Mesendoderm (in vitro differentiated cells): ENCODE measurements around the gene COL25A1.

ENCODE experiments used
- DNase-seq: peaks from one replicate; pipeline ENCODE4 v3.0.0; 2013
- H2AK5ac ChIP-seq: 2 replicates; pipeline ENCODE4 v1.6.1; 2013; ENCODE audit warnings: low read length, inconsistent platforms
- H2BK120ac ChIP-seq: 2 replicates; pipeline ENCODE4 v1.6.1; 2013; ENCODE audit warnings: low read depth, mild to moderate bottlenecking, low read length, moderate library complexity, mixed read lengths
- H2BK15ac ChIP-seq: replicated peaks from 2 replicates; pipeline ENCODE4 v1.6.1; 2013; ENCODE audit warnings: low read depth, mild to moderate bottlenecking, moderate library complexity
- H2BK5ac ChIP-seq: 2 replicates; pipeline ENCODE4 v1.6.1; 2013; ENCODE audit warnings: low read length, inconsistent platforms
- H3K18ac ChIP-seq: 2 replicates; pipeline ENCODE4 v1.6.1; 2013; ENCODE audit warnings: mild to moderate bottlenecking, low read length, mixed read lengths
- H3K23ac ChIP-seq: one replicate; pipeline ENCODE4 v1.6.1; 2013; ENCODE audit warnings: low read length
- H3K27ac ChIP-seq: 2 replicates; pipeline ENCODE4 v1.5.1; 2013; ENCODE audit warnings: low read depth, mild to moderate bottlenecking, inconsistent platforms, low read length, moderate library complexity
- H3K27me3 ChIP-seq: 2 replicates; pipeline ENCODE4 v1.6.1; 2013; ENCODE audit warnings: low read length, control low read depth, mild to moderate bottlenecking, inconsistent platforms; ENCODE audit not compliant: insufficient read depth, poor library complexity
- H3K36me3 ChIP-seq: 2 replicates; pipeline ENCODE4 v1.6.1; 2013; ENCODE audit warnings: low read length, inconsistent platforms; ENCODE audit not compliant: control insufficient read depth, insufficient read depth
- H3K4ac ChIP-seq: one replicate; pipeline ENCODE4 v1.6.1; 2013; ENCODE audit warnings: low read depth, mild to moderate bottlenecking, low read length, moderate library complexity
- H3K4me1 ChIP-seq: 2 replicates; pipeline ENCODE4 v1.6.1; 2013; ENCODE audit warnings: low read depth, low read length, inconsistent platforms; ENCODE audit not compliant: control insufficient read depth
- H3K4me2 ChIP-seq: 2 replicates; pipeline ENCODE4 v1.6.1; 2013; ENCODE audit warnings: low read length
- H3K4me3 ChIP-seq: 2 replicates; pipeline ENCODE4 v1.5.1; 2013; ENCODE audit warnings: mild to moderate bottlenecking, low read length
- H3K56ac ChIP-seq: one replicate; pipeline ENCODE4 v1.6.1; 2013; ENCODE audit warnings: low read length
- H3K79me1 ChIP-seq: 2 replicates; pipeline ENCODE4 v1.6.1; 2013; ENCODE audit warnings: low read length, inconsistent platforms
- H3K79me2 ChIP-seq: 2 replicates; pipeline ENCODE4 v1.6.1; 2013; ENCODE audit warnings: mild to moderate bottlenecking, low read length; ENCODE audit not compliant: control insufficient read depth, insufficient read depth
- H3K9ac ChIP-seq: 2 replicates; pipeline ENCODE4 v1.6.1; 2013; ENCODE audit warnings: low read length, inconsistent platforms
- H4K5ac ChIP-seq: one replicate; pipeline ENCODE4 v1.6.1; 2013; ENCODE audit warnings: low read length
- H4K8ac ChIP-seq: one replicate; pipeline ENCODE4 v1.6.1; 2013; ENCODE audit warnings: low read depth, mild to moderate bottlenecking, control low read depth, low read length, moderate library complexity
- WGBS: extraction: QIAGEN DNeasy Blood & Tissue Kit; methylation state at CpG from one replicate; pipeline ENCODE4 v1.1.7; 2013; ENCODE audit warnings: low lambda C conversion rate, missing lambda C conversion rate; ENCODE audit not compliant: insufficient coverage; ENCODE audit errors: extremely low coverage; 5-methylcytosine and 5-hydroxymethylcytosine counted together

Gene COL25A1

GRCh38 chr4:109218288-109218687, 84.2 kb downstream of the COL25A1 start:
- Histone ChIP-seq H2BK120ac (no peak overlapping the region), H3K4ac (no peak overlapping the region), H3K18ac (no peak overlapping the region), H3K9ac (no peak overlapping the region), H3K79me1 (no peaks in the 10 kb centered on the region), H4K5ac (no peak overlapping the region), H3K4me1 (no peaks in the 10 kb centered on the region), H3K36me3 (no peaks in the 10 kb centered on the region), H3K27ac (no peak overlapping the region), H4K8ac (no peak overlapping the region), H2BK5ac (no peak overlapping the region), H3K27me3 (no peaks in the 10 kb centered on the region), H3K23ac (no peak overlapping the region), H3K4me3 (no peak overlapping the region), H2AK5ac (no peak overlapping the region), H3K56ac (no peak overlapping the region), H3K79me2 (no peaks in the 10 kb centered on the region), H2BK15ac (no peak overlapping the region), H3K4me2 (no peak overlapping the region)
- WGBS, result no CpG with 5 or more reads among the region's 1 CpG
- DNase-seq, result no peak

GRCh38 chr4:109216085-109216696, 86.3 kb downstream of the COL25A1 start:
- no peak for DNase-seq
- Histone ChIP-seq H3K4me3 (no peak overlapping the region), H3K79me2 (no peaks in the 10 kb centered on the region), H3K18ac (no peak overlapping the region), H2BK120ac (no peak overlapping the region), H3K27me3 (no peaks in the 10 kb centered on the region), H3K4me2 (no peak overlapping the region), H3K36me3 (no peaks in the 10 kb centered on the region), H3K27ac (no peak overlapping the region), H3K23ac (no peak overlapping the region), H4K8ac (no peak overlapping the region), H3K4ac (no peak overlapping the region), H4K5ac (no peak overlapping the region), H3K56ac (no peak overlapping the region), H3K9ac (no peak overlapping the region), H3K79me1 (no peaks in the 10 kb centered on the region), H2BK5ac (no peak overlapping the region), H2AK5ac (no peak overlapping the region), H2BK15ac (no peak overlapping the region), H3K4me1 (no peaks in the 10 kb centered on the region)
- 100% methylated on average over 1 of the region's 5 CpGs for WGBS

- no peak overlapping the region for H3K4me2 ChIP-seq
- no peak overlapping the region for H3K18ac ChIP-seq
- H2BK120ac ChIP-seq, result no peak overlapping the region
- H3K27me3 ChIP-seq, result no peaks in the 10 kb centered on the region
- no peak overlapping the region for H3K56ac ChIP-seq
- no peaks in the 10 kb centered on the region for H3K36me3 ChIP-seq
- WGBS, result no CpG with 5 or more reads among the region's 2 CpGs
- no peak overlapping the region for H3K9ac ChIP-seq
- H2AK5ac ChIP-seq, result no peak overlapping the region
- no peak overlapping the region for H2BK15ac ChIP-seq
- no peak overlapping the region for H2BK5ac ChIP-seq
- no peak overlapping the region for H3K4ac ChIP-seq
- H3K23ac ChIP-seq, result no peak overlapping the region
- H3K27ac ChIP-seq, result no peak overlapping the region
- H3K79me1 ChIP-seq, result no peaks in the 10 kb centered on the region
- no peak overlapping the region for H3K4me3 ChIP-seq
- H4K5ac ChIP-seq, result no peak overlapping the region
- H4K8ac ChIP-seq, result no peak overlapping the region
- H3K4me1 ChIP-seq, result no peaks in the 10 kb centered on the region
- DNase-seq, result no peak
- H3K79me2 ChIP-seq, result no peaks in the 10 kb centered on the region
These were observed 87.0 kb downstream of the COL25A1 start for GRCh38 chr4:109215506-109215905.

- no peak overlapping the region for H3K9ac ChIP-seq
- no peak for DNase-seq
- no CpG with 5 or more reads among the region's 4 CpGs for WGBS
These were observed 87.7 kb downstream of the COL25A1 start for GRCh38 chr4:109214622-109215301.

GRCh38 chr4:109213056-109213455, 89.4 kb downstream of the COL25A1 start:
- H3K56ac ChIP-seq, result no peak overlapping the region
- no peak overlapping the region for H2AK5ac ChIP-seq
- no peak overlapping the region for H3K4ac ChIP-seq
- no peak overlapping the region for H2BK5ac ChIP-seq
- DNase-seq, result no peak
- H2BK120ac ChIP-seq, result no peak overlapping the region
- no peak overlapping the region for H3K23ac ChIP-seq
- no CpG with 5 or more reads among the region's 1 CpG for WGBS
- H2BK15ac ChIP-seq, result no peak overlapping the region
- H3K36me3 ChIP-seq, result no peaks in the 10 kb centered on the region
- H3K79me1 ChIP-seq, result no peaks in the 10 kb centered on the region
- H3K4me2 ChIP-seq, result no peak overlapping the region
- no peaks in the 10 kb centered on the region for H3K79me2 ChIP-seq
- no peak overlapping the region for H4K8ac ChIP-seq
- no peak overlapping the region for H3K27ac ChIP-seq
- no peaks in the 10 kb centered on the region for H3K4me1 ChIP-seq
- H3K9ac ChIP-seq, result no peak overlapping the region
- no peaks in the 10 kb centered on the region for H3K27me3 ChIP-seq
- H3K4me3 ChIP-seq, result no peak overlapping the region
- H3K18ac ChIP-seq, result no peak overlapping the region
- no peak overlapping the region for H4K5ac ChIP-seq

More at GRCh38 chr4:109214622-109215301, 87.7 kb downstream of the COL25A1 start:
- Histone ChIP-seq H3K79me2 (no peaks in the 10 kb centered on the region), H2BK5ac (no peak overlapping the region), H3K79me1 (no peaks in the 10 kb centered on the region), H3K18ac (no peak overlapping the region), H2AK5ac (no peak overlapping the region), H3K4me1 (no peaks in the 10 kb centered on the region), H3K4me3 (no peak overlapping the region), H3K4me2 (no peak overlapping the region), H2BK120ac (no peak overlapping the region), H3K23ac (no peak overlapping the region), H4K8ac (no peak overlapping the region), H4K5ac (no peak overlapping the region), H3K4ac (no peak overlapping the region), H3K27ac (no peak overlapping the region), H3K56ac (no peak overlapping the region), H2BK15ac (no peak overlapping the region), H3K27me3 (no peaks in the 10 kb centered on the region), H3K36me3 (no peaks in the 10 kb centered on the region)

GRCh38 chr4:109211671-109212070, 90.8 kb downstream of the COL25A1 start:
- no peak overlapping the region for H3K9ac ChIP-seq
- H3K36me3 ChIP-seq, result no peaks in the 10 kb centered on the region
- H2BK120ac ChIP-seq, result no peak overlapping the region
- no peak overlapping the region for H3K4me2 ChIP-seq
- no peak overlapping the region for H2AK5ac ChIP-seq
- H4K5ac ChIP-seq, result no peak overlapping the region
- no peaks in the 10 kb centered on the region for H3K79me2 ChIP-seq
- H3K18ac ChIP-seq, result no peak overlapping the region
- no peak for DNase-seq
- no peaks in the 10 kb centered on the region for H3K27me3 ChIP-seq
- H3K23ac ChIP-seq, result no peak overlapping the region
- no peak overlapping the region for H3K4ac ChIP-seq
- H2BK5ac ChIP-seq, result no peak overlapping the region
- H3K4me3 ChIP-seq, result no peak overlapping the region
- H2BK15ac ChIP-seq, result no peak overlapping the region
- H4K8ac ChIP-seq, result no peak overlapping the region
- no peak overlapping the region for H3K27ac ChIP-seq
- no peaks in the 10 kb centered on the region for H3K4me1 ChIP-seq
- no peak overlapping the region for H3K56ac ChIP-seq
- no CpG with 5 or more reads among the region's 3 CpGs for WGBS
- no peaks in the 10 kb centered on the region for H3K79me1 ChIP-seq
